GM12872 (cell line): Measurements from ENCODE around the gene SIPA1.

Experiments
- CTCF ChIP-seq: IDR thresholded peaks from 3 replicates; pipeline ENCODE4 v1.5.1; 2011; ENCODE audit warnings: low read depth, mild to moderate bottlenecking, low read length, moderate library complexity; ENCODE audit not compliant: insufficient read depth

The SIPA1 gene

DNA sequence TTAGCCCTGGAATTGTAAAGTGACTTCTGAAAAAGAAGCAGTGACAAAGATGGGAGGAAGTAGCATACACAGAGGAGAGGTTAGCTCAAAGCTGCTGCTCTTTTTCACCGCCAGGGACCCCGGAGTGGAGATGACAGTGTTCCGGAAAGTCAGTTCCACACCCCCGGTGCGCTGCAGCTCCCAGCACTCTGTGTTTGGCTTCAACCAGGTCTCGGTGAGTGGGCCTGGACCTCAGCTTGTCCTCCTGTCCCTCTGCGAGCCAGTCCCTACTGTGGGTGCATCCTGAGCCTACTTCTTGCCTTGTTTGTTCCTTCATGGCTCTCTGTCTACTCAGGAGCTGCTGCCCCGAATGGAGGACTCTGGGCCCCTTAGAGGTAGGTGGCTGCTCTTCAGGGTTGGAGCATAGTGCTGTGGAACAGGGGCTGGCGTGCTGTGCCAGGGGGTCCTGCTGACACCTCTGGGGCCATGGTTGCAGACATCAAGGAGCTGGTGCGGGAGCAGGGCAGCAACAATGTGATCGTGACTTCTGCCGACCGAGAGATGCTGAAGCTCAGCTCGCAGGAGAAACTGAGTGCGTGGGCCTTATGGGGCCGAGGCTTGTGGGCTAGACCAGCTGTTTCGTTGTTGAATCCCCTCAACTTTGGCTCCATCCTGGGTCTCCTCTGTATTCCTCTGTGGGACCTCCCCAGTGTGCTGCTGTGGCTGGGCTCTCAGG, 20.6 kb upstream of the SIPA1 start:
- no peak for TF ChIP-seq CTCF

- no peak for TF ChIP-seq CTCF
These were observed 19.7 kb upstream of the SIPA1 start for GRCh38 chr11:65617990-65618751.

DNA sequence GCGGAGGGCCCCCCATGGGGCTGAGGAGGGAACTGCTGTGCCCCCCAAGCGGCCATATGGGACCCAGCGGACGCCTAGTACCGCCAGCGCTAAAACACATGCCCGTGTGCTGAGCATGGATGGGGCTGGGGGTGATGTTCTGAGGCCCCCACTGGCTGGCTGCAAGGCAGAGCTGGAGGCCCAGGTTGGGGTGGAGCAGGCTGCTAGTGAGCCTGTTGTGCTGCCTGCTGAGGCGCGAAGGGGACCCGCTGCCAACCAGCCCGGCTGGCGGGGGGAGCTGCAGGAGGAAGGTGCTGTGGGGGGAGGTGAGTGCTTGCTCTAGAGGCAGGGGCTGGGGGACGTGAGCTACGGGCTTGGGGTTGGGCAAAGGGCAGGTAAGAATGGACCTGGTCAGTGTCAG, 19.1 kb upstream of the SIPA1 start:
- no peak for TF ChIP-seq CTCF

DNA sequence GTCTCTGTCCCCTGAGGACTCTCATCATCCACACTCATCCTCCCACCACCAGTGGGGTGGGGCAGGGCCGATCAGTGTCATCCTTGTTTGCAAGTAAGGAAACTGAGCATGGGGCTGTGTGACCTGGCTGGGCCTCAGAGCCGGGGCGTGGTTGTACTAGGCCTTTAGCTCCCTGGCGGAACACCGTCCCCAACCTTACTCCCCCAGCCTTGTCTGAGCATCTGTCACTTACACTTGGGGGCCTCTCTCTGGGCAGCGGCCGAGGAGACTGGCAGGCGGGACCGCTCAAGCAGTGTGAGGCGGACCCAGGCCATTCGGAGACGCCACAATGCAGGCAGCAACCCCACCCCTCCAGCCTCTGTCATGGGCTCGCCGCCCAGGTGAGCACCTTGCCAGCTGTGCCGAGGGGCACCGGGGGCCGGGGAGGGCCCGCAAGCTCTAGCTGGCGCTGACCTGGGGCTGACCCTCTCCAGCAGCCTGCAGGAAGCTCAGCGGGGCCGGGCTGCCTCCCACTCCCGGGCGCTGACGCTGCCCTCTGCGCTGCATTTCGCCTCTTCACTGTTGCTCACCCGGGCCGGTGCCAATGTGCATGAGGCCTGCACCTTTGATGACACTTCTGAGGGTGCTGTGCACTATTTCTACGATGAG, 18.5 kb upstream of the SIPA1 start:
- TF ChIP-seq CTCF = no peak

DNA sequence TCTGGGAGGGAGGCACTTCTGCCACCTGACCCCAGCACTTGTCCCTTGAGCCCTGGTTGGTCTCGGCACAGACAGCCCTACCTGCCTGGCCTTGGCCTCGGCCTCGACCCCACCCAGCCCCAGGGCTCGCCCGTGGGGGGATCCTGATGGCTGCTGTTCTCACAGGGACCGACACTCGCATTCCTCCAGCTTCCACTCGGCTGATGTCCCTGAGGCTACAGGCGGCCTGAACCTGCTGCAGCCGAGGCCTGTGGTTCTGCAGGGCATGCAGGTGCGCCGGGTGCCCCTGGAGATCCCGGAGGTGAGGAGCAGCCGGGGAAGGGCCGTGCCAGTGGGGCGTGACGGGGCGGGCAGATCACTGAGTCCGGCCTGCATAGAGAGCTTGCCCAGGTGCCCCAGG, 17.2 kb upstream of the SIPA1 start:
- TF ChIP-seq CTCF = no peak

- no peak for TF ChIP-seq CTCF
These were observed 16.4 kb upstream of the SIPA1 start for GRCh38 chr11:65621460-65621859.

- TF ChIP-seq CTCF = no peak
These were observed 15.9 kb upstream of the SIPA1 start for GRCh38 chr11:65622011-65622410.
